Heart right ventricle (tissue), 16 donors: ENCODE data around the gene ATP8B2. TPM values are rescaled to one million over a fixed set of nuclear protein-coding genes. Genes with fewer than 3 reads are reported as not detected.
"Not testable (repeated sequence)": the region's sequence is repeated elsewhere in the genome, so short reads cannot be mapped to it uniquely, and the experiment has no call there.

Experiments used
- ATAC-seq, 8 donors: fragments of 200-7000 bp; cut with Tn5 transposase; one replicate each; pipeline ENCODE4 v1.9.1; 2020; ENCODE audit warnings: mild to moderate bottlenecking in 8 of 8, moderate library complexity in 8 of 8, moderate number of reproducible peaks in 1 of 8
- DNase-seq, 2 donors: peaks; one replicate each; pipeline ENCODE4 v3.0.0-alpha.2; 2020
- H3K27ac ChIP-seq, 10 donors: fragments of 200-600 bp; sonication (generic) in 2 of 10; one replicate each; pipeline versions ENCODE4 v1.5.0 to v1.8.0; 2020 to 2022; ENCODE audit warnings: mild to moderate bottlenecking in 3 of 10
- H3K27me3 ChIP-seq, 7 donors: fragments of 200-600 bp; one replicate each; pipeline ENCODE4 v1.8.0; 2021 to 2022; ENCODE audit warnings: mild to moderate bottlenecking in 2 of 7
- H3K36me3 ChIP-seq, 9 donors: fragments of 200-600 bp; sonication (generic) in 1 of 9; one replicate each; pipeline versions ENCODE4 v1.5.0 to v1.8.0; 2020 to 2022; ENCODE audit warnings: mild to moderate bottlenecking in 2 of 9
- H3K4me1 ChIP-seq, 9 donors: fragments of 200-600 bp; sonication (generic) in 1 of 9; one replicate each; pipeline versions ENCODE4 v1.5.0 to v1.8.0; 2020 to 2022; ENCODE audit warnings: mild to moderate bottlenecking in 4 of 9
- H3K4me3 ChIP-seq, 10 donors: fragments of 200-600 bp; sonication (generic) in 2 of 10; one replicate each; pipeline versions ENCODE4 v1.5.0 to v1.8.0; 2020 to 2022; ENCODE audit warnings: mild to moderate bottlenecking in 7 of 10, moderate library complexity in 2 of 10
- H3K9me3 ChIP-seq, 11 donors: fragments of 200-600 bp in 10 of 11; sonication (generic) in 2 of 11; one replicate each; pipeline versions ENCODE4 v1.5.0 to v1.8.0; 2013 to 2022; ENCODE audit warnings: mild to moderate bottlenecking in 2 of 11, control low read depth in 1 of 11, moderate library complexity in 1 of 11
- CTCF ChIP-seq, 9 donors: fragments of 200-600 bp; sonication (generic) in 2 of 9; IDR thresholded peaks; one replicate each; pipeline versions ENCODE4 v1.5.0 to v1.8.0; 2021 to 2022; ENCODE audit warnings: antibody characterized with exemption in 9 of 9, mild to moderate bottlenecking in 5 of 9, moderate library complexity in 1 of 9
- WGBS, 2 donors: extraction: QIAGEN DNeasy Blood & Tissue Kit; methylation state at CpG; one replicate each; pipeline ENCODE4 v1.1.7; 2013; ENCODE audit warnings: inconsistent platforms in 1 of 2; 5-methylcytosine and 5-hydroxymethylcytosine counted together
- intact Hi-C, 10 donors: fragments of 100-400 bp; cut with DNase I; formaldehyde crosslinking; loops; one replicate each; pipeline versions ENCODE4 v1.11.1 to v1.14.2; 2022
- polyA plus RNA-seq, 2 donors: library from polyadenylated mRNA; stranded (reverse); fragments of 200-250 nt; gene quantifications; one replicate each; pipeline ENCODE4 v1.2.3, GENCODE V29; 2013
- total RNA-seq, 10 donors: library from RNA; stranded (reverse); fragmentation: NEBNext Ultra II Directional in 3 of 10; extraction: Animal tissue kit (Norgen Biotek cat#: 25700) in 3 of 10; gene quantifications; one replicate each; pipeline versions ENCODE4 v1.2.1 to v1.2.4, GENCODE V29; 2021 to 2023
- donor health status: Arrhythmogenic right ventricular cardiomyopathy.
- donor health status: ischemic (EF 13 %, LVEDD 7.1; RV severe dilation, severe dysfunction).
- donor health status: healthy with polysubstance abuse.
- donor health status: DM: no; HTN: yes; CAD: no.
- donor health status: DM: no; HTN: no; CAD: no.
- donor health status: ischemic (EF 25% LVEDD 6.9; RV normal size, moderate dysfunction).
- donor health status: ischemic (EF 25% LVEDD 5.7; RV mildly dilated, moderate dysfunction).
- donor health status: healthy.
- donor health status: DM: yes; HTN: yes; CAD: no.
- donor health status: Ischemic cardiomyopathy.
- donor health status: ischemic (EF 35%, LVEDD 5.7; RV mildly dilated, moderate dysfunction).
- donor health status: nonischemic (EF 11% LVEDD 7.7; RV severe dilation, severe dysfunction).
- donor health status: DM: yes; HTN: yes; CAD: no.
- donor health status: PGD.
- donor health status: ischemic (EF 29% LVEDD 5.4; RV normal size, mild dysfunction).
- donor health status: nonischemic (EF 23%, LVEDD 6.1; RV moderate dilation, normal function).

The ATP8B2 gene
- total and polyA plus RNA-seq, 12 donors, result 8.0 to 17.3 (median 13.3) TPM

GRCh38 chr1:154304664-154305337, 20.5 kb upstream of the ATP8B2 start:
- Histone ChIP-seq H3K9me3 (no peaks in the 10 kb centered on the region), H3K27me3 (no peaks in the 10 kb centered on the region), H3K36me3 (no peaks in the 10 kb centered on the region), H3K4me1 (no peaks in the 10 kb centered on the region), H3K27ac (no peak overlapping the region), H3K4me3 (no peak overlapping the region)
- DNase-seq (no peak), ATAC-seq (no peak)
- WGBS, 2 donors, result 77 to 85% methylated on average over 9 of the region's 9 CpGs
- intact Hi-C loops, result no loop called here
- TF ChIP-seq CTCF (IDR thresholded peaks at IDR 0.05), result no peak

- intact Hi-C loops, result no loop called here
- 88 to 90% methylated on average over 3 of the region's 3 CpGs for WGBS, 2 donors
- no peak overlapping the region for H3K27ac ChIP-seq
- TF ChIP-seq CTCF (IDR thresholded peaks at IDR 0.05), result no peak
- no peaks in the 10 kb centered on the region for H3K9me3 ChIP-seq
- DNase-seq (no peak), ATAC-seq (no peak)
- no peak overlapping the region for H3K4me3 ChIP-seq
- H3K4me1 ChIP-seq, result no peaks in the 10 kb centered on the region
- H3K27me3 ChIP-seq, result no peaks in the 10 kb centered on the region
- no peaks in the 10 kb centered on the region for H3K36me3 ChIP-seq
Observed at GRCh38 chr1:154306151-154306550, 19.2 kb upstream of the ATP8B2 start.

- DNase-seq, intact Hi-C loops, H3K27me3 ChIP-seq, H3K36me3 ChIP-seq, H3K9me3 ChIP-seq, H3K4me1 ChIP-seq, ATAC-seq, H3K4me3 ChIP-seq, H3K27ac ChIP-seq: not testable (repeated sequence)
- WGBS, 2 donors, result 61 to 71% methylated on average over 4 of the region's 4 CpGs
Observed at GRCh38 chr1:154307670-154308270, 17.6 kb upstream of the ATP8B2 start.

GRCh38 chr1:154309136-154309535, 16.2 kb upstream of the ATP8B2 start:
- H3K27ac ChIP-seq, H3K4me3 ChIP-seq, H3K27me3 ChIP-seq, intact Hi-C loops, ATAC-seq, H3K36me3 ChIP-seq, H3K9me3 ChIP-seq, H3K4me1 ChIP-seq, DNase-seq: not testable (repeated sequence)
- 85 to 90% methylated on average over 7 of the region's 7 CpGs for WGBS, 2 donors

GRCh38 chr1:154312229-154313065, 12.9 kb upstream of the ATP8B2 start:
- WGBS, 2 donors, result 61 to 69% methylated on average over 12 to 13 of the region's 13 CpGs
- H3K27me3 ChIP-seq, result not testable (repeated sequence)

More at GRCh38 chr1:154312229-154313065, 12.9 kb upstream of the ATP8B2 start:
- intact Hi-C loops, H3K4me3 ChIP-seq, DNase-seq, ATAC-seq, H3K36me3 ChIP-seq, H3K4me1 ChIP-seq, H3K27ac ChIP-seq: not testable (repeated sequence)
- H3K9me3 ChIP-seq, result peaks cover 0 to 15% (median 0%) of the 10 kb centered on the region in 11 donors
